B cell (primary cell): ENCODE measurements around the gene ADGRV1. TPM values are rescaled to one million over a fixed set of nuclear protein-coding genes. Genes with fewer than 3 reads are reported as not detected.
A peak's percentile ranks its signal among the peaks of the same experiment; 100 is the strongest.

ENCODE experiments used
- ATAC-seq: fragments of 200-7000 bp; cut with Tn5 transposase; one replicate; pipeline ENCODE4 v1.10.0; 2021; ENCODE audit warnings: low read depth, mild to moderate bottlenecking, moderate number of reproducible peaks, moderate library complexity
- CTCF ChIA-PET: fragments of 350-600 bp; sonication (Branson Sonifier 250); formaldehyde crosslinking; loops from one replicate; lab custom pipeline; 2021; ENCODE audit warnings: antibody characterized with exemption, inconsistent platforms; lab: Charles Lee
- POLR2A ChIA-PET: fragments of 350-600 bp; sonication (Branson Sonifier 250); formaldehyde crosslinking; loops from one replicate; lab custom pipeline; 2021; ENCODE audit warnings: antibody characterized with exemption; lab: Charles Lee
- DNase-seq: peaks from one replicate; pipeline ENCODE4 v3.0.0; 2013
- H2AFZ ChIP-seq: 2 replicates; pipeline ENCODE4 v1.6.1; 2012; ENCODE audit warnings: mild to moderate bottlenecking, low read depth, low read length; ENCODE audit not compliant: insufficient read depth, poor library complexity, severe bottlenecking
- H3K27ac ChIP-seq, 2 donors: 1 replicate in 1 of 2; 2 replicates in 1 of 2; pipeline ENCODE4 v1.5.1; 2012 to 2013; ENCODE audit warnings: low read length in 2 of 2, mild to moderate bottlenecking in 2 of 2, moderate library complexity in 1 of 2
- H3K27me3 ChIP-seq, 4 experiments: fragments of 200-600 bp in 1 of 4; sonication (generic) in 1 of 4; replicated peaks in 1 of 4; 1 replicate in 2 of 4; 2 replicates in 2 of 4; pipeline versions ENCODE4 v1.6.1 to v1.7.0; 2013 to 2016; ENCODE audit warnings: low read length in 3 of 4, mild to moderate bottlenecking in 2 of 4, mixed read lengths in 1 of 4, moderate library complexity in 1 of 4; ENCODE audit not compliant: insufficient read depth in 4 of 4, control insufficient read depth in 3 of 4; ENCODE audit errors: control extremely low read depth in 1 of 4
- H3K36me3 ChIP-seq, 2 experiments: replicated peaks in 1 of 2; 1 replicate in 1 of 2; 2 replicates in 1 of 2; pipeline versions ENCODE4 v1.6.1 to v1.7.1; 2013; ENCODE audit warnings: low read length in 1 of 2; ENCODE audit not compliant: insufficient read depth in 2 of 2, control insufficient read depth in 1 of 2; ENCODE audit errors: control extremely low read depth in 1 of 2, extremely low read depth in 1 of 2
- H3K4me1 ChIP-seq, 2 donors: fragments of 200-600 bp in 1 of 2; sonication (generic) in 1 of 2; 1 replicate in 1 of 2; 2 replicates in 1 of 2; pipeline versions ENCODE4 v1.5.1 to v1.6.1; 2013 to 2017; ENCODE audit warnings: low read length in 2 of 2; ENCODE audit not compliant: control insufficient read depth in 2 of 2, insufficient read depth in 2 of 2
- H3K4me2 ChIP-seq: replicated peaks from 2 replicates; pipeline ENCODE3; 2012; ENCODE audit warnings: mild to moderate bottlenecking, low read depth, low read length; ENCODE audit not compliant: poor library complexity, severe bottlenecking
- H3K4me3 ChIP-seq, 5 experiments: fragments of 200-600 bp in 1 of 5; sonication (generic) in 1 of 5; 1 replicate in 3 of 5; 2 replicates in 2 of 5; pipeline versions ENCODE4 v1.5.1 to v1.7.0; 2011 to 2016; ENCODE audit warnings: low read length in 4 of 5, mild to moderate bottlenecking in 4 of 5, low read depth in 2 of 5, control low read depth in 1 of 5, moderate library complexity in 1 of 5; ENCODE audit not compliant: insufficient read depth in 1 of 5; ENCODE audit errors: control extremely low read depth in 1 of 5, extremely low read depth in 1 of 5
- H3K79me2 ChIP-seq: fragments of 200-600 bp; sonication (generic); one replicate; pipeline ENCODE4 v1.6.0; 2016; ENCODE audit warnings: low read length; ENCODE audit not compliant: control insufficient read depth, insufficient read depth
- H3K9ac ChIP-seq: fragments of 200-600 bp; sonication (generic); 2 replicates; pipeline ENCODE4 v1.6.1; 2017; ENCODE audit warnings: mild to moderate bottlenecking, low read length, moderate library complexity
- H3K9me3 ChIP-seq, 3 donors: one replicate each; pipeline versions ENCODE4 v1.6.1 to v1.7.1; 2013; ENCODE audit warnings: low read length in 2 of 3; ENCODE audit not compliant: control insufficient read depth in 2 of 3, insufficient read depth in 1 of 3; ENCODE audit errors: control extremely low read depth in 1 of 3
- H4K20me1 ChIP-seq: 2 replicates; pipeline ENCODE4 v1.6.0; 2012; ENCODE audit warnings: mild to moderate bottlenecking, low read length; ENCODE audit not compliant: insufficient read depth, control insufficient read depth, poor library complexity, severe bottlenecking
- H3K27ac Mint-ChIP-seq: one replicate; pipeline ENCODE4 v1.8.0; 2021; ENCODE audit warnings: mixed read lengths
- H3K27me3 Mint-ChIP-seq: one replicate; pipeline ENCODE4 v1.8.0; 2021; ENCODE audit warnings: mixed read lengths
- H3K4me1 Mint-ChIP-seq: one replicate; pipeline ENCODE4 v1.8.0; 2021; ENCODE audit warnings: mixed read lengths
- H3K4me3 Mint-ChIP-seq: one replicate; pipeline ENCODE4 v1.8.0; 2021; ENCODE audit warnings: mixed read lengths
- H3K9me3 Mint-ChIP-seq: one replicate; pipeline ENCODE4 v1.8.0; 2022; ENCODE audit warnings: mixed read lengths; ENCODE audit not compliant: insufficient read depth
- EZH2 ChIP-seq: IDR thresholded peaks from 2 replicates; pipeline ENCODE4 v1.6.1; 2012; ENCODE audit warnings: borderline replicate concordance, low read depth, mild to moderate bottlenecking, moderate library complexity, low read length; ENCODE audit not compliant: insufficient read depth, poor library complexity, severe bottlenecking
- WGBS: methylation state at CpG from one replicate; pipeline ENCODE4 v1.1.5; 2013; ENCODE audit warnings: missing lambda C conversion rate; ENCODE audit not compliant: insufficient coverage; 5-methylcytosine and 5-hydroxymethylcytosine counted together
- intact Hi-C: fragments of 100-400 bp; cut with micrococcal nuclease; formaldehyde crosslinking; loops from one replicate; pipeline ENCODE4 v1.10.0; 2022
- polyA plus RNA-seq: library from polyadenylated mRNA; depleted of rRNA; stranded (reverse); fragments of >200 nt; gene quantifications from 2 replicates; pipeline ENCODE4 v1.2.3, GENCODE V29; 2012
- total RNA-seq, 2 donors: library from RNA; stranded (reverse); fragments of 120-200 nt in 1 of 2; gene quantifications; 1 replicate in 1 of 2; 2 replicates in 1 of 2; pipeline versions ENCODE4 v1.2.3 to v1.2.4, GENCODE V29; 2013 to 2022
- TF ChIP-seq, protein P1 (sequence below): fragments of 200-600 bp; IDR thresholded peaks from one replicate; pipeline ENCODE4 v1.8.0; 2022; ENCODE audit warnings: antibody characterized with exemption, mild to moderate bottlenecking

ADGRV1 gene
- total and polyA plus RNA-seq, 2 donors (not counting 1 experiment from before 2014, with no cell fraction given) = 0.07 TPM; not detected in 1

DNA sequence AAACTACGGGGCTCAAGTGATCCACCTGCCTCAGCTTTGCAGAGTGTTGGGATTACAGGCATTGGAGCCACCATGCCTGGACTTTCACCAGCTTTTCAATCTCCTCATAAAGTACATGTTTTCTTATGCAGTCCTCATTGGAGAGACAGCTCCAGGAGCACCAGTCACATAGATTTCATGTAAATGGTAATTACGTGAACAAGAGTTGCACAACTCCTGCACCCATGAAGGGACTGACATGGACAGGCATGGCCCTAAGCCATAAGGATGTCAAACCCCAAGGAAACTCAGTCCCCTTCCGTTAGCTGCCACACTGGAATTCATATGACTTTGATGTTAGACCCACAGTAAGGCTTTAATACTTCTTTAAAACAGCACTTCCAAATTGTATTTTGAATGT lies 7.6 kb upstream of the ADGRV1 start:
- Mint-ChIP-seq H3K27me3 (peaks cover 36% of the 10 kb centered on the region), H3K4me1 (peaks cover 8% of the 10 kb centered on the region), H3K4me3 (no peak overlapping the region), H3K27ac (no peak overlapping the region), H3K9me3 (no peaks in the 10 kb centered on the region)
- POLR2A ChIA-PET = no interaction called here
- no peak overlapping the region for H3K4me3 ChIP-seq
- H3K79me2 ChIP-seq = no peaks in the 10 kb centered on the region
- peaks cover 3% of the 10 kb centered on the region in 2 donors for H3K4me1 ChIP-seq
- WGBS = 68% methylated on average over 2 of the region's 3 CpGs
- intact Hi-C loops = no loop called here
- H3K27ac ChIP-seq = no peak overlapping the region
- TF ChIP-seq EZH2 = no peak
- TF ChIP-seq, protein P1, sequence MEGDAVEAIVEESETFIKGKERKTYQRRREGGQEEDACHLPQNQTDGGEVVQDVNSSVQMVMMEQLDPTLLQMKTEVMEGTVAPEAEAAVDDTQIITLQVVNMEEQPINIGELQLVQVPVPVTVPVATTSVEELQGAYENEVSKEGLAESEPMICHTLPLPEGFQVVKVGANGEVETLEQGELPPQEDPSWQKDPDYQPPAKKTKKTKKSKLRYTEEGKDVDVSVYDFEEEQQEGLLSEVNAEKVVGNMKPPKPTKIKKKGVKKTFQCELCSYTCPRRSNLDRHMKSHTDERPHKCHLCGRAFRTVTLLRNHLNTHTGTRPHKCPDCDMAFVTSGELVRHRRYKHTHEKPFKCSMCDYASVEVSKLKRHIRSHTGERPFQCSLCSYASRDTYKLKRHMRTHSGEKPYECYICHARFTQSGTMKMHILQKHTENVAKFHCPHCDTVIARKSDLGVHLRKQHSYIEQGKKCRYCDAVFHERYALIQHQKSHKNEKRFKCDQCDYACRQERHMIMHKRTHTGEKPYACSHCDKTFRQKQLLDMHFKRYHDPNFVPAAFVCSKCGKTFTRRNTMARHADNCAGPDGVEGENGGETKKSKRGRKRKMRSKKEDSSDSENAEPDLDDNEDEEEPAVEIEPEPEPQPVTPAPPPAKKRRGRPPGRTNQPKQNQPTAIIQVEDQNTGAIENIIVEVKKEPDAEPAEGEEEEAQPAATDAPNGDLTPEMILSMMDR = no peak
- no peak for ATAC-seq
- DNase-seq = no peak
- H3K36me3 ChIP-seq = no peaks in the 10 kb centered on the region
- H2AFZ ChIP-seq = no peak overlapping the region
- peaks cover 0 to 4% (median 0%) of the 10 kb centered on the region in 3 donors for H3K9me3 ChIP-seq
- CTCF ChIA-PET = no interaction called here
- no peak overlapping the region for H3K4me2 ChIP-seq
- peaks cover 0 to 24% (median 6%) of the 10 kb centered on the region in 4 experiments for H3K27me3 ChIP-seq
- no peak overlapping the region for H3K9ac ChIP-seq
- no peaks in the 10 kb centered on the region for H4K20me1 ChIP-seq

DNA sequence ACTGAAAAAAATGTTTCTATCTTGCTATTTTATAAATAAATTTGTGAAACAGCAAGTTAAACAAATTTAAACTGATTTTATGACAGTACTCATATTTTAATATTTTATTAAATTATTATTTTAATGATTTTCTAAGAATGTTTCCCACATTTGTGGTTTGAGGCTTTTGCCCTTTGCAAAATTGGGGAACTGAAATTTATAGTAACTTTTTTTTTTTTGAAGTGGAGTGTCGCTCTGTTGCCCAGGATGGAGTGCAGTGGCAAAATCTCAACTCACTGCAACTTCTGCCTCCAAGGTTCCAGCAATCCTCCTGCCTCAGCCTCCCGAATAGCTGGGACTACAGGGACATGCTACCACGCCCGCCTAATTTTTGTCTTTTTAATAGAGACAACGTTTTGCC lies 7.2 kb upstream of the ADGRV1 start:
- no peaks in the 10 kb centered on the region for H3K9me3 Mint-ChIP-seq
- Histone ChIP-seq H3K36me3 (no peaks in the 10 kb centered on the region), H3K4me2 (no peak overlapping the region), H2AFZ (no peak overlapping the region), H3K9ac (no peak overlapping the region), H3K79me2 (no peaks in the 10 kb centered on the region), H3K27me3 (peaks cover 0 to 29% (median 7%) of the 10 kb centered on the region in 4 experiments), H3K27ac (no peak overlapping the region), H3K4me3 (no peak overlapping the region), H4K20me1 (no peaks in the 10 kb centered on the region), H3K4me1 (peaks cover 3% of the 10 kb centered on the region in 2 donors), H3K9me3 (peaks cover 0 to 4% (median 0%) of the 10 kb centered on the region in 3 donors)
- TF ChIP-seq, protein P1 = no peak
- TF ChIP-seq EZH2 = no peak
- H3K4me3 Mint-ChIP-seq = no peak overlapping the region
- H3K27me3 Mint-ChIP-seq = peaks cover 38% of the 10 kb centered on the region
- ChIA-PET POLR2A (no interaction called here), CTCF (interaction anchor here (1.0 kb wide), 1 partner anchor 10 kb away, joined by 3 read pairs; no protein-coding TSS in a partner anchor)
- no peak for ATAC-seq
- WGBS = 86% methylated on average over 4 of the region's 5 CpGs
- no peak overlapping the region for H3K27ac Mint-ChIP-seq
- peak; percentile 25 for DNase-seq
- peaks cover 8% of the 10 kb centered on the region for H3K4me1 Mint-ChIP-seq
- intact Hi-C loops = no loop called here
